ENCODE results near the gene BHLHE40. TPM values are rescaled to one million over a fixed set of nuclear protein-coding genes. Genes with fewer than 3 reads are reported as not detected.

The BHLHE40 gene
- total RNA-seq, 3 donors from 2014 or later, result 13.8 to 177 (median 135) TPM

DNA sequence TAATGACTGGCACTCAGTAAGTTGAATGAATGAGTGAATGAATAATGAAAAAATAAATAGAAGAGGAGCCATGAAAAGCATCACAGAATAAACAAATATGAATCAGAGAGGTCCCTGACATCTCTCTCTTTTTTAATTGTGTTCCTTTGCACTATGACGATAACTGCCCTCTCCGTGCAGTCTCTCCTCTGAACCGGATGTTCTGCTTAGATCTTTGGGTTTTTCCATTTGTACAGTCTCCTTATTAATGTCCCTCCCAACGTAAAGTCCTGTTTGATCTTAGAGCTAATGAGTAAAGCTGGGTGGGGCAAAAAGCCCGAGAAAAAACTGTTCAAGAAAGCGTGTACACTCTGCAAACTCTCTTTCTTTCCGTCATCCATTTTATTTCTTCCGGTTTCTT, 28.3 kb upstream of the BHLHE40 start:
- Histone ChIP-seq H3K4me3 (no peak overlapping the region), H3K9me3 (no peaks in the 10 kb centered on the region), H3K4me1 (no peaks in the 10 kb centered on the region), H3K27ac (no peak overlapping the region), H3K36me3 (no peaks in the 10 kb centered on the region), H3K27me3 (no peaks in the 10 kb centered on the region)
- DNase-seq (ENCODE audit: low spot score in 2 of 2), result no peak
- TF ChIP-seq CTCF (IDR thresholded peaks at IDR 0.05), result no peak
- no peak for TF ChIP-seq POLR2AphosphoS5 (IDR thresholded peaks at IDR 0.05)
- TF ChIP-seq POLR2A (IDR thresholded peaks at IDR 0.05), result no peak
- intact Hi-C loops (cut with DNase I; ENCODE audit: low total_unique reads), result no loop called here

GRCh38 chr3:4953119-4953518, 26.1 kb upstream of the BHLHE40 start:
- TF ChIP-seq POLR2AphosphoS5 (IDR thresholded peaks at IDR 0.05) (no peak), POLR2A (IDR thresholded peaks at IDR 0.05) (no peak), CTCF (IDR thresholded peaks at IDR 0.05) (no peak)
- peak overlapping the region in 1 of 2 donors; percentile 23 for H3K27ac ChIP-seq
- no peaks in the 10 kb centered on the region for H3K4me1 ChIP-seq
- intact Hi-C loops (cut with DNase I; ENCODE audit: low total_unique reads), result no loop called here
- no peaks in the 10 kb centered on the region for H3K9me3 ChIP-seq
- no peak for DNase-seq (ENCODE audit: low spot score in 2 of 2)
- no peaks in the 10 kb centered on the region for H3K27me3 ChIP-seq
- H3K36me3 ChIP-seq, result no peaks in the 10 kb centered on the region
- no peak overlapping the region for H3K4me3 ChIP-seq

DNA sequence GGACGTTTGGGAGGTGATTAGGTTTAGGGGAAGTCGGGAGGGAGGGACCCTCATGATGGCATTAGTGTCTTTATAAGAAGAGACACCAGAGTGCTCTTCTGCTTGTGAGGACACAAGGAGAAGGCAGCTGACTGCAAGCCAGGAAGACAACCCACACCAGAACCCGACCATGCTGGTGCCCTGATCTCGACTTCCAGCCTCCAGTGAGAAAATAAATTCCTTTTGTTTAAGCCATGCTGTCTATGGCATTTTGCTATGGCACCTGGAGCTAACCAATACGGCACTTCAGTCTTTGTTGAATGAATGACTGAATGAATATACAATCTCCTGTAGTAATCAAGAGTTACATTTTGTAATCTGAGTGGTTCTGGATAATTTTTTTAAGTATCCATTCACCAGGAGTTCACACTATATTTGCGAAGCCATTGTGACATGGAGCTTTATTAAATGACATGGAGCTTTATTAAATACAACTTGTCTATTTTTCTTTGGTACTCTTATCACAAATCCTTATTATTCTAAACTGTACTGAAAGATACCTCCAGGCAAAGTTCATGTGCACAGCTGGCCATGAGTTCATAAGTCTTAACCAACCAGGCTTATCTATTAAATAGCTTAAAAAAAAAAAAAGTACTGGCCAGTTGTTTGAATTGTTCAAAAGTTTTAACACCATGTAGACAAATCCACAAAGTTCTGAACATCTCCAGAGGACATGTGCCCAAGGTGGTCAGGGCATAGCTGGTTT, 24.8 kb upstream of the BHLHE40 start:
- Histone ChIP-seq H3K4me3 (no peak overlapping the region), H3K27me3 (no peaks in the 10 kb centered on the region), H3K36me3 (no peaks in the 10 kb centered on the region), H3K9me3 (no peaks in the 10 kb centered on the region), H3K27ac (no peak overlapping the region), H3K4me1 (no peaks in the 10 kb centered on the region)
- intact Hi-C loops (cut with DNase I; ENCODE audit: low total_unique reads), result no loop called here
- no peak for DNase-seq (ENCODE audit: low spot score in 2 of 2)
- TF ChIP-seq CTCF (IDR thresholded peaks at IDR 0.05) (no peak), POLR2A (IDR thresholded peaks at IDR 0.05) (no peak), POLR2AphosphoS5 (IDR thresholded peaks at IDR 0.05) (no peak)

DNA sequence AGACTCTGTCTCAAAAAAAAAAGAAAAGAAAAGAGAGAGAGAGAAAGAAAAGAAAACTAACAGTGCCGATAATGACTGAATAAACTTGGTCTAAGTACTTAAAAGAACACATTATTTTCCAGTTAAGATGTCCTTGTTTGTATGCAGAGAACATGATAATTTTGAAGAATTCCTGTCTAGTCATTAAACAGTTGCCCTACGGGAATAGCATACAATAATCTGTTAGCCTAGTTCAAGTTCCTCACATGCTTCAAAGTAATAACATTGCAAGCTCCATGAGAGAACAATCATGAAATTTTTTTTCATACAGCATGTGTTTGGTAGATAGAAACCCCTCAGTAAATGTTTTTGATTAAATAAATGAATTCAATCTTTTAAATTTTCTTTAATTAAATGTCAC, 23.1 kb upstream of the BHLHE40 start:
- Histone ChIP-seq H3K4me1 (no peaks in the 10 kb centered on the region), H3K27me3 (no peaks in the 10 kb centered on the region), H3K36me3 (no peaks in the 10 kb centered on the region), H3K9me3 (no peaks in the 10 kb centered on the region), H3K4me3 (no peak overlapping the region), H3K27ac (no peak overlapping the region)
- TF ChIP-seq POLR2AphosphoS5 (IDR thresholded peaks at IDR 0.05) (no peak), POLR2A (IDR thresholded peaks at IDR 0.05) (no peak), CTCF (IDR thresholded peaks at IDR 0.05) (no peak)
- intact Hi-C loops (cut with DNase I; ENCODE audit: low total_unique reads), result no loop called here
- DNase-seq (ENCODE audit: low spot score in 2 of 2), result no peak

GRCh38 chr3:4956738-4957137, 22.5 kb upstream of the BHLHE40 start:
- H3K27me3 ChIP-seq, result no peaks in the 10 kb centered on the region
- intact Hi-C loops (cut with DNase I; ENCODE audit: low total_unique reads), result no loop called here
- TF ChIP-seq CTCF (IDR thresholded peaks at IDR 0.05) (no peak), POLR2A (IDR thresholded peaks at IDR 0.05) (no peak), POLR2AphosphoS5 (IDR thresholded peaks at IDR 0.05) (no peak)

More at GRCh38 chr3:4956738-4957137, 22.5 kb upstream of the BHLHE40 start:
- Histone ChIP-seq H3K27ac (no peak overlapping the region), H3K4me3 (no peak overlapping the region), H3K36me3 (no peaks in the 10 kb centered on the region), H3K9me3 (no peaks in the 10 kb centered on the region), H3K4me1 (no peaks in the 10 kb centered on the region)
- no peak for DNase-seq (ENCODE audit: low spot score in 2 of 2)
